Astrocyte (in vitro differentiated cells and primary cell): ENCODE measurements around the gene HSP90AA1. TPM values are rescaled to one million over a fixed set of nuclear protein-coding genes. Genes with fewer than 3 reads are reported as not detected.
A peak's percentile ranks its signal among the peaks of the same experiment; 100 is the strongest.

ENCODE experiments used
- DNase-seq: peaks from one replicate; pipeline ENCODE4 v3.0.0-alpha.2; 2010; ENCODE audit warnings: low read depth
- FAIRE-seq: peaks from 2 replicates; lab custom pipeline; 2011; peaks lifted over from hg19 to GRCh38; lab: Jason Lieb, UNC
- H2AFZ ChIP-seq: 2 replicates; pipeline ENCODE4 v1.6.0; 2012; ENCODE audit warnings: low read depth, low read length, inconsistent platforms
- H3K27ac ChIP-seq: 2 replicates; pipeline ENCODE4 v1.5.1; 2011; ENCODE audit warnings: low read depth, low read length, inconsistent platforms
- H3K27me3 ChIP-seq: 2 replicates; pipeline ENCODE4 v1.6.0; 2011; ENCODE audit warnings: low read length, inconsistent platforms; ENCODE audit not compliant: insufficient read depth
- H3K36me3 ChIP-seq: 2 replicates; pipeline ENCODE4 v1.5.1; 2011; ENCODE audit warnings: low read length, inconsistent platforms; ENCODE audit not compliant: insufficient read depth
- H3K4me1 ChIP-seq: 2 replicates; pipeline ENCODE4 v1.5.1; 2011; ENCODE audit warnings: low read length, inconsistent platforms; ENCODE audit not compliant: insufficient read depth
- H3K4me2 ChIP-seq: 2 replicates; pipeline ENCODE4 v1.6.0; 2012; ENCODE audit warnings: low read length, inconsistent platforms
- H3K4me3 ChIP-seq: 2 replicates; pipeline ENCODE4 v1.5.1; 2011; ENCODE audit warnings: low read depth, mild to moderate bottlenecking, low read length, inconsistent platforms; ENCODE audit not compliant: insufficient read depth
- H3K79me2 ChIP-seq: 2 replicates; pipeline ENCODE4 v1.6.0; 2012; ENCODE audit warnings: mild to moderate bottlenecking, low read length, inconsistent platforms; ENCODE audit not compliant: insufficient read depth
- H3K9ac ChIP-seq: 2 replicates; pipeline ENCODE4 v1.6.0; 2012; ENCODE audit warnings: mild to moderate bottlenecking, low read length, inconsistent platforms
- H3K9me3 ChIP-seq: 2 replicates; pipeline ENCODE4 v1.5.1; 2012; ENCODE audit warnings: low read depth, mild to moderate bottlenecking, low read length, inconsistent platforms; ENCODE audit not compliant: insufficient read depth
- H4K20me1 ChIP-seq: 2 replicates; pipeline ENCODE4 v1.6.0; 2012; ENCODE audit warnings: low read length, inconsistent platforms; ENCODE audit not compliant: insufficient read depth
- H3K27ac Mint-ChIP-seq: one replicate; pipeline ENCODE4 v1.8.0; 2021; ENCODE audit warnings: mild to moderate bottlenecking, mixed read lengths; ENCODE audit not compliant: unreplicated experiment
- H3K27me3 Mint-ChIP-seq: one replicate; pipeline ENCODE4 v1.8.0; 2021; ENCODE audit warnings: low read depth, mixed read lengths; ENCODE audit not compliant: unreplicated experiment
- H3K36me3 Mint-ChIP-seq: one replicate; pipeline ENCODE4 v1.8.0; 2021; ENCODE audit warnings: low read depth, mixed read lengths; ENCODE audit not compliant: unreplicated experiment
- H3K4me1 Mint-ChIP-seq: one replicate; pipeline ENCODE4 v1.8.0; 2021; ENCODE audit warnings: low read depth, mixed read lengths; ENCODE audit not compliant: unreplicated experiment
- H3K4me3 Mint-ChIP-seq: one replicate; pipeline ENCODE4 v1.8.0; 2021; ENCODE audit warnings: mild to moderate bottlenecking, moderate library complexity, mixed read lengths; ENCODE audit not compliant: unreplicated experiment
- H3K9me3 Mint-ChIP-seq: one replicate; pipeline ENCODE4 v1.8.0; 2021; ENCODE audit warnings: mild to moderate bottlenecking, mixed read lengths; ENCODE audit not compliant: unreplicated experiment
- EZH2 ChIP-seq: IDR thresholded peaks from 2 replicates; pipeline ENCODE4 v1.6.1; 2012; ENCODE audit warnings: mild to moderate bottlenecking, low read length, inconsistent platforms; ENCODE audit not compliant: insufficient read depth
- total RNA-seq: library from RNA; stranded (reverse); gene quantifications from 2 replicates; pipeline ENCODE4 v1.2.1, GENCODE V29; 2021
- TF ChIP-seq, protein P1 (sequence below): IDR thresholded peaks from 2 replicates; pipeline ENCODE4 v1.5.1; 2011; ENCODE audit warnings: low read depth, mild to moderate bottlenecking, inconsistent platforms, low read length, moderate library complexity; ENCODE audit not compliant: insufficient read depth

The HSP90AA1 gene
- total RNA-seq, 1 donor from 2014 or later = 428 TPM

DNA sequence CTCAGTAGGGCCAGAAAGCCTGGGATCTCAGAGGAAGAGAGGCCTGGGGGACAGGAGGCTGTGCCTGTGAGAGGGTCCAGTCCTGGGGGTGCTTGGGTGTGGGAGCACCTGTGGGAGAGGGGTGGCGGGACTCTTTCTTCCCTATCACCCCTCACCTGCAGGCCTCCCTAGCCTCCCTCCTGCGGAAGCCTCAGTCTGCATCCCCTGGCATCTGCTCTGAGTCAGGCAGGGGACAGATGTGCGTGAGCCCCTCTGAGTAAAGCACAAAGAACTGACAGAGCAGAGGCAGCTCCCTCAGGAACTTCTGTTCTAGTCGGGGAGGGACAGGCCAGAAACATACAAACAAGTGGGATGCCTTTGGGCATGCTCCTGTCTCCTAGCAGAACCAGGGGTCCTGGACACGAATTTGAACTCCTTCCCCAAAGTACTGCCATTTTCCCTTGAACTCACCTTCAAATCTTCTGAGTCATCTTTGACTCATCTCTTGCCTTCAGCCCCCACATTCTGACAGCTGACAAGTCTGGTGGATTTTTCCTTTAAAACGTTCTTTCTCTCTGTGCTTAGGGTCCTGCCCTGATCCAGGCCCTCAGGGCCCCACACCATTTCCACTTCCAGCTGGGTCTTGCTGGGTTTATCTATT lies 8.5 kb upstream of the HSP90AA1 start:
- Mint-ChIP-seq H3K27me3 (no peaks in the 10 kb centered on the region), H3K9me3 (no peaks in the 10 kb centered on the region), H3K4me3 (peak overlapping the region; percentile 40), H3K27ac (peak overlapping the region; percentile 6), H3K36me3 (no peaks in the 10 kb centered on the region), H3K4me1 (peaks cover 15% of the 10 kb centered on the region)
- Histone ChIP-seq H3K9ac (peak overlapping the region; percentile 23), H3K36me3 (no peaks in the 10 kb centered on the region), H3K4me3 (no peak overlapping the region), H2AFZ (no peak overlapping the region), H3K4me1 (peaks cover 21% of the 10 kb centered on the region), H3K9me3 (no peaks in the 10 kb centered on the region), H4K20me1 (no peaks in the 10 kb centered on the region), H3K4me2 (peak overlapping the region; percentile 81), H3K79me2 (no peaks in the 10 kb centered on the region), H3K27me3 (no peaks in the 10 kb centered on the region), H3K27ac (peak overlapping the region; percentile 48)
- no peak for FAIRE-seq
- TF ChIP-seq EZH2 = no peak
- TF ChIP-seq, protein P1, sequence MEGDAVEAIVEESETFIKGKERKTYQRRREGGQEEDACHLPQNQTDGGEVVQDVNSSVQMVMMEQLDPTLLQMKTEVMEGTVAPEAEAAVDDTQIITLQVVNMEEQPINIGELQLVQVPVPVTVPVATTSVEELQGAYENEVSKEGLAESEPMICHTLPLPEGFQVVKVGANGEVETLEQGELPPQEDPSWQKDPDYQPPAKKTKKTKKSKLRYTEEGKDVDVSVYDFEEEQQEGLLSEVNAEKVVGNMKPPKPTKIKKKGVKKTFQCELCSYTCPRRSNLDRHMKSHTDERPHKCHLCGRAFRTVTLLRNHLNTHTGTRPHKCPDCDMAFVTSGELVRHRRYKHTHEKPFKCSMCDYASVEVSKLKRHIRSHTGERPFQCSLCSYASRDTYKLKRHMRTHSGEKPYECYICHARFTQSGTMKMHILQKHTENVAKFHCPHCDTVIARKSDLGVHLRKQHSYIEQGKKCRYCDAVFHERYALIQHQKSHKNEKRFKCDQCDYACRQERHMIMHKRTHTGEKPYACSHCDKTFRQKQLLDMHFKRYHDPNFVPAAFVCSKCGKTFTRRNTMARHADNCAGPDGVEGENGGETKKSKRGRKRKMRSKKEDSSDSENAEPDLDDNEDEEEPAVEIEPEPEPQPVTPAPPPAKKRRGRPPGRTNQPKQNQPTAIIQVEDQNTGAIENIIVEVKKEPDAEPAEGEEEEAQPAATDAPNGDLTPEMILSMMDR = no peak
- peak; percentile 31 for DNase-seq

DNA sequence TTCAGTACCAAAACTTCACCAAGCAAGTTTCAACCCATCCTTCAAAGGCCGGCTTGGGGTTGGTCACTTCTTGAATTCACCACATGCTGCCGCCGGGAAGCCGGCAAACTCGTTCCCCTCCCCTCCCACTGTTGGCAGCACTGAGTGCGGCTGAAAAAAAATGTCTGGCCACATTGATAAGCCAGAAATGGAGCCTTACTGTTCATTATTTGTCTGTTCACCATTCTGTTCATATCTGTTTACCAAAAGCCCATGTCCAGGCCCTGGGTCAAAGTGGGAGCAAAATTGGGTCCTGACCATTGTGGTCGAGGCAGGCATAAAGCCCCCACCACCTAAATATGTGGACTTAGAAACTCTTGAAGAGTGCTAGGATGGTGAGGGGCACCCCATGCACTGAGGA lies 7.3 kb upstream of the HSP90AA1 start:
- peaks cover 21% of the 10 kb centered on the region for H3K4me1 ChIP-seq
- H3K4me2 ChIP-seq = no peak overlapping the region
- H4K20me1 ChIP-seq = no peaks in the 10 kb centered on the region
- TF ChIP-seq EZH2 = no peak
- TF ChIP-seq, protein P1 = no peak
- Mint-ChIP-seq H3K9me3 (no peaks in the 10 kb centered on the region), H3K4me1 (peaks cover 16% of the 10 kb centered on the region), H3K27ac (no peak overlapping the region), H3K4me3 (no peak overlapping the region), H3K27me3 (no peaks in the 10 kb centered on the region), H3K36me3 (no peaks in the 10 kb centered on the region)
- no peak overlapping the region for H3K27ac ChIP-seq
- no peak overlapping the region for H2AFZ ChIP-seq
- H3K9me3 ChIP-seq = no peaks in the 10 kb centered on the region
- H3K27me3 ChIP-seq = no peaks in the 10 kb centered on the region
- no peak for DNase-seq
- no peak overlapping the region for H3K4me3 ChIP-seq
- FAIRE-seq = no peak
- H3K36me3 ChIP-seq = no peaks in the 10 kb centered on the region
- no peaks in the 10 kb centered on the region for H3K79me2 ChIP-seq
- no peak overlapping the region for H3K9ac ChIP-seq

DNA sequence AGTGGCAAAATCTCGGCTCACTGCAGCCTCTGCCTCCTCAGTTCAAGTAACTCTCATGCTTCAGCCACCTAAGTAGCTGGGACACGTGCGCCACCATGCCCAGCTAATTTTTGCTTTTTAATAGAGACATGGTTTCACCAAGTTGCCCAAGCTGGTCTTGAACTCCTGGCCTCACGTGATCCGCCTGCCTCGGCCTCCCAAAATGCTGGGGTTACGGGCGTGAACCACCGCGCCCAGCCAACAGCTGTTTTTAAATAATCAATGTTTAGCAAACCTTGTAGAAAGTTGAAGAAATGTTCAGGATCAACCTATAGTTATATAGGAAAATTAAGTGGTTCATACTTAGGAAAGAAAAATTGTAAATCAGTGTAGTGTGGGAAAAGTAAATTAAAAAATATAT lies 6.0 kb upstream of the HSP90AA1 start:
- TF ChIP-seq, protein P1 = no peak
- TF ChIP-seq EZH2 = no peak
- no peaks in the 10 kb centered on the region for H3K9me3 ChIP-seq
- H3K4me3 ChIP-seq = no peak overlapping the region
- peaks cover 27% of the 10 kb centered on the region for H3K4me1 ChIP-seq
- Mint-ChIP-seq H3K4me1 (peaks cover 20% of the 10 kb centered on the region), H3K27ac (no peak overlapping the region), H3K27me3 (no peaks in the 10 kb centered on the region), H3K9me3 (no peaks in the 10 kb centered on the region), H3K36me3 (no peaks in the 10 kb centered on the region), H3K4me3 (no peak overlapping the region)
- no peak for DNase-seq
- no peaks in the 10 kb centered on the region for H4K20me1 ChIP-seq
- no peak overlapping the region for H3K27ac ChIP-seq
- no peaks in the 10 kb centered on the region for H3K27me3 ChIP-seq
- no peak overlapping the region for H3K9ac ChIP-seq
- H2AFZ ChIP-seq = no peak overlapping the region
- no peak overlapping the region for H3K4me2 ChIP-seq
- FAIRE-seq = no peak
- peaks cover 4% of the 10 kb centered on the region for H3K79me2 ChIP-seq
- H3K36me3 ChIP-seq = no peaks in the 10 kb centered on the region
